Activated CD4-positive, CD25-positive, alpha-beta regulatory T cell treated with anti-CD3 and anti-CD28 coated beads, Interleukin-2, amount 50 U/mL, for 16 hours (primary cell): ENCODE data around the gene ADRA2B.
"Not testable (repeated sequence)": the region's sequence is repeated elsewhere in the genome, so short reads cannot be mapped to it uniquely, and the experiment has no call there.

Experiments used
- DNase-seq: peaks from one replicate; pipeline ENCODE4 v3.0.0-alpha.2; 2020; ENCODE audit warnings: low read depth, low spot score

Gene ADRA2B

GRCh38 chr2:96116424-96116878 is at the start of gene ADRA2B:
TSS of gene ADRA2B (minus strand) at chr2:96116571. CDS start at chr2:96116149, 422 bp downstream.
- peak; percentile 34 for DNase-seq

GRCh38 chr2:96164459-96165184 is 48.3 kb upstream of the ADRA2B start:
- DNase-seq = no peak

GRCh38 chr2:96163768-96164429 is 47.5 kb upstream of the ADRA2B start:
- DNase-seq = no peak

- no peak for DNase-seq
Observed at GRCh38 chr2:96163415-96163767, 47.0 kb upstream of the ADRA2B start.

- DNase-seq = no peak
Observed at GRCh38 chr2:96161898-96162297, 45.5 kb upstream of the ADRA2B start.

- not testable (repeated sequence) for DNase-seq
Observed at GRCh38 chr2:96160366-96160765, 44.0 kb upstream of the ADRA2B start.

- DNase-seq = no peak
Observed at GRCh38 chr2:96159084-96159830, 42.9 kb upstream of the ADRA2B start.

- no peak for DNase-seq
Observed at GRCh38 chr2:96158554-96158940, 42.2 kb upstream of the ADRA2B start.

GRCh38 chr2:96157649-96158553 is 41.5 kb upstream of the ADRA2B start:
- DNase-seq = peak; percentile 77

- no peak for DNase-seq
Observed at GRCh38 chr2:96156926-96157648, 40.7 kb upstream of the ADRA2B start.

GRCh38 chr2:96156011-96156820 is 39.8 kb upstream of the ADRA2B start:
- DNase-seq = no peak

GRCh38 chr2:96154506-96155380 is 38.4 kb upstream of the ADRA2B start:
- DNase-seq = no peak

- no peak for DNase-seq
Observed at GRCh38 chr2:96153991-96154431, 37.6 kb upstream of the ADRA2B start.

- no peak for DNase-seq
Observed at GRCh38 chr2:96153291-96153713, 36.9 kb upstream of the ADRA2B start.

- no peak for DNase-seq
Observed at GRCh38 chr2:96152304-96153161, 36.2 kb upstream of the ADRA2B start.

GRCh38 chr2:96151595-96152303 is 35.4 kb upstream of the ADRA2B start:
- no peak for DNase-seq
